NCI-H128 (cell line): ENCODE measurements around the gene PLCG2.

Experiments
- DNase-seq: peaks from one replicate; lab custom pipeline; 2025; ENCODE audit not compliant: unreplicated experiment; lab: John Stamatoyannopoulos, UW

Gene PLCG2

DNA sequence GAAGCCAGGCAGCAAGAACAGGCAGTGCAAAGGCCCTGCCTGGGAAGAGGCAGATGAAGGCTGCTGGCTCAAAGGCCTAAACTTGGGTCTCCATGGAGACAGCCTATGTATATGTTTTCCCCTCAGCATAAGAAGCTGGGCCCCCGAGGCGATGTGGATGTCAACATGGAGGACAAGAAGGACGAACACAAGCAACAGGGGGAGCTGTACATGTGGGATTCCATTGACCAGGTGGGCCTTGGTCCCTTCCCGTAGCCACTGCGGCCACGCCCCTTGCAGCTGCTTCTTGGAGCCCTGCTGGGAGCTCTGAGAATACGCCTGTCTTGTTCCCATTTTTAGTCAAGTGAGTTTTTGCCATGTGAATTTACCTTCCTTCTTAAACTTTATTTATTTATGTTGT is 126.2 kb downstream of the PLCG2 start:
- no peak for DNase-seq

DNA sequence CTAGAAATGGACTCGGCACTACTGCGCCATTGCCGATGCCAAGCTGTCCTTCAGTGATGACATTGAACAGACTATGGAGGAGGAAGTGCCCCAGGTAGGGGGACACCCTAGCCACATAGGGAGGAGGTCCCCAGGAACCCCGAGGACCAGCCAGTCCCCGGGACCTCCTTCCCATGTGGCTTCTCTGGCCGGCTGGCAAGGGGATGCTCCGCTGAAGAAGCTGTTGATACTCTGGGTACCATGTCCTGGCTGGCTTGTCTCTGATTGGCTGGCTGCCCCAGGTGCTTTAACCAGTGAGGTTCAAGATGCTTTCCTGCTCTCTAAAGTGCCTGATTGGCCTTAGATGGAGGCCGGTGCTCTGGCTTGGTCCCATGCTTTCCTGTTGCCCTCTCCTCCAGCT is 128.6 kb downstream of the PLCG2 start:
- DNase-seq = no peak

DNA sequence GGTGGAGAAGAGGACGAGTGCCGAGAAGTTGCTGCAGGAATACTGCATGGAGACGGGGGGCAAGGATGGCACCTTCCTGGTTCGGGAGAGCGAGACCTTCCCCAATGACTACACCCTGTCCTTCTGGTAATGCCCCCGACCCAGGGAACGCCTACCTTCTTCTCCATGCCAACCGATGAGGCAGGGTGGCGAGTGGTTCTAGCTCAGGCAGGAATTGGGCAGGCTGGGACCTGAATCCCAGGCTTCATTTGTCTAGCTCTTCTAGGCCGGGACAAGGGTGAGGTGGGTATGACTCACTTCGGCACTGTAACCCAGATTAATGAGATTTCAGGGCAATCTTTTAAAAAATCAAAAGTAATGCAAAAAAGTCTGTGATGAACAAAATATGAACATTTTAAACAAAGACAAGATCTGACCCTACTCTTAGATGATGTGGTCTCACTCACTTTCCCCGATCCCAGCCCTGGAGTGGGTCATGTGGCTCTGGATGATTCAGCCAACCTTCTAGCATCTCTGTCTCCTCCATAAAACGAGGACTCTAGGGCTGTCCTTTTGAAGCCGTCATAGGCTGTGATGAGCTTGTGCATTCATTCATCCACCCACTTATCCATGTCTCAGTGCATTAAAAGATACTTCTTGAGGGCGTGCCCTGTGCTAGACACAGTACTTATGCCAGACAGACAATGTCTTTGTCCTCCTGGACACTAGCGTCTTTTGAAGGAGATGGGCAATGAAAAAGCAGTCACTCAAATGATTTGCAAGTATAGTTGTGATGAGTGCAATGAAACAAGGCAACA is 129.6 kb downstream of the PLCG2 start:
- DNase-seq = no peak

- DNase-seq = no peak
Measured at GRCh38 chr16:81910366-81910885, 131.3 kb downstream of the PLCG2 start.

DNA sequence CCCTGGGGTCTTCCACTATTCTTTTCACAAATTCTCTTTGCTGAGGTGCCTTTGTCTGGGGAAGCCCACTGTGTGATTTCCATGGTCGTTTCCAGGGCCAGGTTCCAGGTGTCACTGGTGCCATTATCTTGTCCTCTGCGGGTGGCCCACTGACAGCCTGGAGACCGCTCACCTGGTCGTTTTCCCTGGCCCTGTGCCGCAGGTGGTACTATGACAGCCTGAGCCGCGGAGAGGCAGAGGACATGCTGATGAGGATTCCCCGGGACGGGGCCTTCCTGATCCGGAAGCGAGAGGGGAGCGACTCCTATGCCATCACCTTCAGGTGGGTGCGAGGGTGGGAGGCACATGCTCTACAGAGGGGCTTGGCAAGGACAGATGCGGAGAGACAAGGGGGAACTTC is 133.3 kb downstream of the PLCG2 start:
- no peak for DNase-seq

DNA sequence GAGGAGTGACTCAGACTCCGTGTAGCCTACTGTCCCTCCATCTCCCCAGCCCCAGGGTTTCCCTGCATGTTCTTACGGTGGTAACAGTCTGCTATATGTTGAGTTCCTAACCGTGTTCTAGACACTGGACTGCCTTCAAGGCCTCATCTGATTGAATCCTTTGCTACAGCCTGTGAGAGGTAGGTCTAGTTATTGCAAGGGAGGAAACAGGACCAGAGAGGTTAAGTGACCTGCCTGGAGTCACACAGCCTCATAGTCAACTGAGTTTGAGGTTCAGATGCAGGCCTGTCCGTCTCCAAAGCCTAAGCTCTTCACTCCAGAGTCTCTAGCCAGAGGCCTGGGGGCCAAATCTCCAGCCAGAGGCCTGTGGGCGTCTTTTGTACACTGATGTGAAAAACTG is 134.1 kb downstream of the PLCG2 start:
- no peak for DNase-seq

- DNase-seq = no peak
Measured at GRCh38 chr16:81917375-81917774, 138.3 kb downstream of the PLCG2 start.

GRCh38 chr16:81918927-81919326 is 139.8 kb downstream of the PLCG2 start:
- no peak for DNase-seq

DNA sequence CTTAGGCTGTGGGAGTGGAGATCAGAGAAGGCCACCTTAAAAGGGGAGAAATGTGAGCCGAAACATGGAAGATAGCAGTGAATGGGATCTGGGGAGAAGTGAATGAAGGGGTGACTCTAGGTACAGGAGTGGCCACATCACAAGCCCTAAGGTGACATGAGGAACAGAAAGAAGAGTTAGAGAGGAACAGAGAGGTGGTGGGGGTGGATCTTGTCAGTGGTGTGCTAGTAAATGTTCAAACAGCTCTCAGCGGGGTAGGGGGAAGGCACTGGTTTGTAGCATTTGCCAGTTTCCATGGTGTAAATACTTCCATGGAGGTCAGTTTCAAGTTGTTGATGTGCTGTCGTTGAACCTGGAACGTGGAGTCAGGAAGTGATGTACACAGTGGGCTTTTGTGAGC is 141.4 kb downstream of the PLCG2 start:
- DNase-seq = no peak

DNA sequence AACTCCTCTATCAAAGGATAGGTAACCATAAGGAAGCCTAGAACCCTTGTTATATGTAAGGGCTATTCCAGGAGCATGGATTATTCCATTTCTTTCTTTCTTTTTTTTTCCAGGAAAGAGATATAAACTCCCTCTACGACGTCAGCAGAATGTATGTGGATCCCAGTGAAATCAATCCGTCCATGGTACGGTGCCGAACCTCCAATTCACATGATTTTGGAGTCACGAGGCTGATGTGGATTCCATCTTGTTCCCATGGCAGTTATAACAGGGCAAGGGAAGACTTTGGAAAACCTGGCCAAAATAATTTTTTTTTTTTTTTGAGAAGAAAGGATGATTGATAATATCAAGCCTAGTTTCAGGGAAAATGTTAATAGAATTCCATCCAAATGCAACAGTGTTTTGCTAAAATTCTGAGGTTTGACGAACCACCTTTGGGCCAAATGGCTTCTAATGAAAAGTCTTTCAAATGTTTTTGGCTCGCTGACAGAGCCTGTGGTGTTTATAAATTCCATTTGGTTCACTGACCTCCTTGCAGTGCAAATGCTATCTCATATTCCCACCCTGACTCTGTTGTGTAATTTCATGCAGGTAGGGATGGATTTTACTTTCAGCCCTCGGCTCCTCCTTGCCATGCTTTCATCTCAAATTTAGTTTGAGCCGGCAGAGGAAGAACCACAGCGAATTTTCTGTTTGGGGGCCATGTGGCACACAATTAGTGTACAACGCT is 142.2 kb downstream of the PLCG2 start:
- DNase-seq = no peak

GRCh38 chr16:81921843-81922584 is 142.9 kb downstream of the PLCG2 start:
- no peak for DNase-seq

DNA sequence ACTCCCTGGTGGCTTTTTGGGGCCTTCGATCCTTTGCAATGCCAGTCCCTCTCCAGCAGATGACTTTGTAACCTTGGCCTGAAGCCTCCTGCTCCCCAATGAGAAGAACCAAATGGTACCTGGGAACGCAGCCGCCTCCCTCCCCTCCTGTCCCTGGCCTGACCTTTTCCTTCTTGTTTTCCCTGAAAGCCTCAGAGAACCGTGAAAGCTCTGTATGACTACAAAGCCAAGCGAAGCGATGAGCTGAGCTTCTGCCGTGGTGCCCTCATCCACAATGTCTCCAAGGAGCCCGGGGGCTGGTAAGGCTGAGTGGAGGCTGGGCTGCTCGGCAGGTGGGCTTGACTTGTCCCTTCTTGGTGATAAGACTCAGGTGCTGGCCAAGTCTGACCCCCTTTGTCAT is 144.2 kb downstream of the PLCG2 start:
- DNase-seq = no peak

GRCh38 chr16:81925016-81925415 is 145.9 kb downstream of the PLCG2 start:
- DNase-seq = no peak

- no peak for DNase-seq
Measured at GRCh38 chr16:81926036-81926435, 146.9 kb downstream of the PLCG2 start.

- no peak for DNase-seq
Measured at GRCh38 chr16:81927561-81928185, 148.6 kb downstream of the PLCG2 start.

- no peak for DNase-seq
Measured at GRCh38 chr16:81928271-81928918, 149.3 kb downstream of the PLCG2 start.

- DNase-seq = no peak
Measured at GRCh38 chr16:81928975-81929374, 149.9 kb downstream of the PLCG2 start.

DNA sequence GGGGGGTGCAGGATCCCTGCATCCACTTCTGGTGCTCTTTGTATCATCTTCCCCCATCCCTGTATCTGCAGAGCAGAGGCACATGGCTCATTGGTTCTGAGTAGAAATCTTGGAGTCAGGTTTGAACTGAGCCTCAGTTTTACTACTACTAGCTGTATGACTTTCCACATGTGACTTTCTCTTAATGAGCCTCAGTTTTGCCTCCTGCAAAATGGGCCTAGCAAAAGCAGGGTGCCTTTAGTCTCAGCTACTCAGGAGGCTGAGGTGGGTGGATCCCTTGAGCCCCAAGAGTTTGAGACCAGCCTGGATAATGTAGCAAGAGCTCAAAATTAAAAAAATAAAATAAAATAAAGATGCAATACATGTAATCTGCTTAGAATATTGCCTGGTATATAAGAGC is 150.8 kb downstream of the PLCG2 start:
- DNase-seq = no peak

DNA sequence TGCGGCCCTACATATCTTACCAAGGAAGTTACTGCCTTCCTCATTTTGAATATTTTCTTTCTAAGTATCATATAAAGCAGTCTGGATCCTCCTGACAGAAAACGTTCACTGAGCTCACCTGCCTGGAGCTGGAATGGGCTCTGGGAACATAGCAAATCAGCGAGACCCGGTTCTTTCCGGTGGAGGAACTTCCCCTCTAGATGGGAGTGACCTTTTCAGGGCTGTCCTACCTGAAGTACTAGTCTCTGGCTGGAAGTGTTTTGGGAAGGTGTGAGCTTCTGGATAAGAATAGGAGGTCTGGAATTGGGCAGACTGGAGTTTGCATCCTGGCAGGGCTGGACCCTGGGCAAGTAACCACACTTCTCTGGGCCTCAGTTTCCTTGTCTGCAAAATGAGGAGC is 152.8 kb downstream of the PLCG2 start:
- DNase-seq = no peak

DNA sequence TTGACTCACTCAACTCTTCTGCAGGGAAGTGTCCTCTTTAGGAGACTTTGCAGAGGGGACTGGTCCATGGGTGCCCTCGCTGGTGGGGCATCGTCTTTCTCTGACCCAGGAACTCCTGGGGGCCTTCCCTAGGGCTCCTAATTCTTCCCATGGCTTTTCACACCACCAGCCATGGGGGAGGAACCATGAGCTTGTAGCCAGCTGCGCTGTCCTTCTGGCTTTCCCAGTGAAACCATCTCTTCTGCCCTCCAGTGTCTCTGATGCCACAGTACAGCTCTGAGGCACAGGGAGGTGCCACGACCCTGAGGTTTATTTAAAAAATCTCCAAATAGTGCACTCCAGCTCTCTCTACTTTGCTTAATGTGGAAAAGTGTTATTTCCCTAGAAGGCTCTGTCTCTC is 153.6 kb downstream of the PLCG2 start:
- no peak for DNase-seq

GRCh38 chr16:81933361-81933760 is 154.3 kb downstream of the PLCG2 start:
- no peak for DNase-seq
